HG03558 (cell line): ENCODE data around the gene GRHL1.
"Not testable (repeated sequence)": the region's sequence is repeated elsewhere in the genome, so short reads cannot be mapped to it uniquely, and the experiment has no call there.

ENCODE experiments used
- ATAC-seq: cut with Tn5 transposase; IDR thresholded peaks from one replicate; pipeline ENCODE4 v1.9.1; 2021; ENCODE audit warnings: moderate number of reproducible peaks; ENCODE audit not compliant: unreplicated experiment; ENCODE audit errors: extremely low read depth

The GRHL1 gene

DNA sequence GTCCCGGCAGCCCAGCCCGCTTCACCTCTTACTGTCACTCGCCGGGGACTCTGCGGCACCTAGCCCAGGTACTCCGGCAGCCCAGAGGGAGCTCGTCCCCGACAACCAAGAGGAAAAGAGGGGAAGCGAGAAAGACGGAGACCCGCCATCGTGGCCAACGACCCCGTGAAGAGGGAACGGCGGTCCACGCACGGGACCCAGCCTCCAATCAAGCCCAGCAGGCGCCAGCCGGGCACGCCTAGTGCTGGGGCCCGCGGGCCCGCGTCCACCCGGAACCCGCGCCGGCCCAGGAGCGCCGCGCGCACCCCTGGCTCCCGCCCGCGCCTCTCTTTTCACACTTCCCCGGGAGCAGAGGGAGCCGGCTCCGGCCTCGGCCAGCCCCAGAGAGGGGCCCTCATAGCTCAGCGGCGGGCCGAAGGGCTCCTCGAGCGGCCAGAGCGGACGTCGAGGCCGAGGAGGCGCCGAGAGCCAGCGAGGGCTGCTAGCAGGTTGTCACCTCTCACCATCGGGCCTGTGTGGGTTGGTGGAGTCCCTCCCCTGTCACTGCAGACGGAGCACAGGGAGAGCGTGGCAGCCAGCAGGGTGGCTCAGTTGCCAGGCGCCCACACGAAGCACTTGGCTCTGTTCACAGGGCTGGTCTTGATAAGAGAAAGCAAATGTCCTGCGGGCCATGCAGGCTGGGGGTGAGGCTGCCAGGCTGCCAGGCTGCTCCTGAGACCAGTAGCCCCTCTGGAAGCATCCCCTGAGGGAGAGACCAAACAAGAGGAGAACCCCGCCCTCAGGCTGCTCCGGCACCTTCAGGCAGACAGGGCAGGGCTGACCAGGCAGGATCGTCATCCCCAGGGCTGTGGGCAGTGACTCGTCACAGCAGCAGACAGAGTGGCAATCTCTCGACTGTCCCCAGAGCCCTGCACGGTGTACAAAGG is 55.0 kb downstream of the GRHL1 start:
- no peak for ATAC-seq

DNA sequence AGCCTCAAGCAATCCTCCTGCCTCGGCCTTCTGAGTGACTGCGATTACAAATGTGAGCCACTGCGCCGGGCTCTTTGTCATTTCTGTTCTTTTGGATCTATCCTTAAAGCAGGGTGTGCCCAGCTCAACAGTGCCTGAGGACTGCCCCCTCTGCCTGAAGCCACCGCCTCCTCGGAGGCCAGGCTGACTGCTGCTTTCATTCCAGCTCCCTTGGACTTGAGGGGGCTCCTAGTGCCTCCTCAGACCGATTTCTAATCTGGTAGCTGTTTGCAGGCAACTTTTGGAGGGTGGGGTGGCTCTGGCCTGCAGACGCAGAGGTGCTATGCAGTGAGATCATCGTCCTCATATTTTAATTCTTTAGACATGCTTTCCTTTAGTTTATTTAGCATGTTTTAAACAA is 55.9 kb downstream of the GRHL1 start:
- no peak for ATAC-seq

DNA sequence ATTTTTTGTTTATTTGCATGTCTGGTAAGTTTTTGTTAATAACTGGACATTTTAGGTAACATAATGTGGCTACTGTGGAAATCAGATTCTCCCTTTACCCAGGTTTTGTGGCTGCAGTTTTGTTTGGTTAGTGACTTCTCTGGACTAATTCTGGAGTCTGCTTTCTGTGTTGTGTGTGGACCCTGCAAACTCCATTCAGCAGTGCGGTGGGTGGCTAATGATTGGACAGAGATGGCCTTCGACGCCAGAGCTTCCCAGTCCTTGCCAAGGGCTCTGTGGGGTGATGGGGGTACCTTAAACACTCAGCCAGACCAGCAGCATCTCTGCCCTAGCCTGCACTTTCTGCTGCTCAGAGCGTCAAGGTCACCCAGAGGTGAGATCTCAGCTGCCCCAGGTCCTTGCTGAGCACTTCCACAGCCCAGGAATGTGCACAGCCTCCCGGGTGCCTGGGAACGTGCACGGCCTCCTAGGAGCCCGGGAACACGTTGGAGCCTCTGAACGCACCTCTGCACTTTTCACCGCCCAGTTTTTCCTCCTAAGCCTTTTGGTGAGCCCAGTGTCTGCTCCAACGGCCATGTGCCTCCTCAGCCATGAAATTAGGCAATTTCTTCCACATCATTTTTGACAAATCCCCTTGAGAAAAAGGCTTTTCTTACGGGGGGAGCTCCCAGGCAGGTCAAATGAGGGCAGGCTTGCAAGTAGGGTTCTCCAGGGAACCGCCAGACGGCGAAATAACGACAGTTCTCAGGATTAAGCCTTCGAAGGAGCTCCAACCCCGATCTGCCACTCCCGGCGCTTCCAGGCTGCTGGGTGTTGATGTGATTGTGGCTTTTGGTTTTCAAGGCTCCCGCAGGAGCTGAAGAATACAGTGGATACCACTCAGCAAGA is 56.7 kb downstream of the GRHL1 start:
- ATAC-seq = no peak

DNA sequence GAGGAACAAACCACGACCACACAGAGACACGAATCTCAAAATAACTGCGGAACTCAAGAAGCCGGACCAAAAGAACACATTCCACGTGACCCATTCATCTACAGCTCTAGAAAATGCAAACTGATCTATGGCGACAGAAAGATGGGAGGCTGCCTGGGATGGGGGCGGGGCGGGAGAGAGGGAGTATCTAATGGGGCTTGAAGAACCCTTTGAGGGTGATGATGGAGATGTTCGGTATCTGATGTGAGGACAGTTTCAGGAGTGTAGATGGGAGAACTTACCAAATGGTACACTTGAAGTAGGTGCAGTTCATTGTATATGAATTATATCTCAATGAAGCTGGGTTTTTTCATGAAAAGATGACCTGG is 57.3 kb downstream of the GRHL1 start:
- no peak for ATAC-seq

DNA sequence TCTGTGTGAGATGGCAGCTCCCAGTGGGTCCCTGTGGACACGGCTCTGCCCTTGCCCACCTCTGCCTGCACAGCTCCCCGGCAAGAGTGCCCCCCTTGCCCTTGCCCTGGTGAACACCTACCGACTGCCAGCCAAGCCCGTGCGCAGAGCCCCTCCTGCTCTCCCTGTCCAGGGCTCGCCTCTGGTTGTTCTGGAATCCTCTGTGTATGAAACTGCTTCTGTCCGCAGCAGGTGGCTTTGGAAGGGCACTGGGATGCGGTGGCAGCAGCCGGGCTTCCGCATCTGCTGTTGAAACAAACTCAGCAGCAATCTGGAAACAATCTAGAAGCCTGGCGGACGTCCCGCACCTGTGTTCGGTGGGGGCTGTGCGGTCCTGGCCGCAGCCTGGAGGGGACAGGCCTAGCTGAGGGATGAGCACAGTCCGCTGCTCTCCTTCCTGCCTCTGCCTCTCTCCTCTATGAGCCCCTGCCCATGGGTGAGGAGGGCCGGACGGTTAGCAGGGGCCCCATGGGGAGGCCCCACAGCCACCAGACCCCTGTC is 57.8 kb downstream of the GRHL1 start:
- ATAC-seq = no peak

DNA sequence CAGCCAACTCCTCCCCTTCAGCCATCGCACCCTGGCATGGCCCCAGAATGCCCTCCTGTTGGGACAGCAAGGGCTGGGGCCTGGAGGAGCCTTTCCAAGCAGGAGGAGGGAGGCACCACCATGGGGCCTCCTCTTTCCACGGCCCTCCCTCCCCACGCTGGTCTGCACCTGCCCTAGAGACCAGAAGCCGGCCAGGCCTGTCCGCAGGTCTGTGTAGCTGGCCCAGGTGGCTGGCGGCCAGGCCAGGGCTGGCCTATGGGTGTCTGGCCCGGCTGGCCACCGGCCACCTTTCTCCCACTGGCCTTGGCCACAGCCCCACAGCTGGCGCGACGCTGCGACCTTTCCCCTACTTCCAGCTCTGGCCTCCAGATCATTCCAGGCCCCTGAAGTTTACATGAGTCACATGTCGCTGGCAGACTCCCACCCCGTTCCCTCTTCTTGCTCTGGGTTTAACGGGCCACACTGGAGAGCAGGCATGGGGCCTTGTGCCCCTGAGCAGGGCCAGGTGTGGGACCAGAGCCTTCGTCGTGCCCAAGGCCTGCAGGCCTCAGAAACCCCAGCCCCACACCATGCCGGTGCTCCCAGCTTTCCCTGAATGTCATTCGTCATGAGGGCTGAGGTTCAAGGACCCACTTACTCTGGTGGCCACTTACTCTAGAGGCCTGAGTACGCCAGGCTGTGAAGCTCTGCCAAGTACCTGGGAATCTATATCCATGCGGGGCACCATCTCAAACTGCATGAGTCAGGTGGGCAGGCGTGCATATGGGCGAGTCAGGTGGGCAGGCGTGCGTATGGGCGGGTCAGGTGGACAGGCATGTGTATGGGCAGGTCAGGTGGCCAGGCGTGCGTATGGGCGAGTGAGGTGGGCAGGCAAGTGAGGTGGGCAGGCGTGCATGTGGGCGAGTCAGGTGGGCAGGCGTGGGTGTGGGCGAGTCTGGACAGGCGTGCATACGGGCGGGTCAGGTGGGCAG is 58.6 kb downstream of the GRHL1 start:
- ATAC-seq = no peak

DNA sequence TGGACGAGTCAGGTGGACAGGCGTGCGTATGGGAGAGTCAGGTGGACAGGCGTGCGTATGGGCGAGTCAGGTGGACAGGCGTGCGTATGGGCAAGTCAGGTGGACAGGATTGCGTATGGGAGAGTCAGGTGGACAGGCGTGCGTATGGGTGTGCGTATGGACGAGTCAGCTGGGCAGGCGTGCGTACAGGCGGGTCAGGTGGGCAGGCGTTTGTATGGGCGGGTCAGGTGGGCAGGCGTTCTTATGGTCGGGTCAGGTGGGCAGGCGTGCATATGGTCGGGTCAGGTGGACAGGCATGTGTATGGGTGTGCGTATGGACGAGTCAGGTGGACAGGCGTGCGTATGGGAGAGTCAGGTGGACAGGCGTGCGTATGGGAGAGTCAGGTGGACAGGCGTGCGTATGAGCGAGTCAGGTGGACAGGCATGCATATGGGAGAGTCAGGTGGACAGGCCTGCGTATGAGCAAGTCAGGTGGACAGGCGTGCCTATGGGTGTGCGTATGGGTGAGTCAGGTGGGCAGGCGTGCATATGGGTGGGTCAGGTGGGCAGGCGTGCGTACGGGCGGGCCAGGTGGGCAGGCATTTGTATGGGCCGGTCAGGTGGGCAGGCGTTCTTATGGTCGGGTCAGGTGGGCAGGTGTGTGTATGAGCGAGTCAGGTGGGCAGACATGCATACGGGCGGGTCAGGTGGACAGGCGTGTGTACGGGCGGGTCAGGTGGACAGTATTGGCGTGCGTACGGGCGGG is 59.5 kb downstream of the GRHL1 start:
- not testable (repeated sequence) for ATAC-seq

DNA sequence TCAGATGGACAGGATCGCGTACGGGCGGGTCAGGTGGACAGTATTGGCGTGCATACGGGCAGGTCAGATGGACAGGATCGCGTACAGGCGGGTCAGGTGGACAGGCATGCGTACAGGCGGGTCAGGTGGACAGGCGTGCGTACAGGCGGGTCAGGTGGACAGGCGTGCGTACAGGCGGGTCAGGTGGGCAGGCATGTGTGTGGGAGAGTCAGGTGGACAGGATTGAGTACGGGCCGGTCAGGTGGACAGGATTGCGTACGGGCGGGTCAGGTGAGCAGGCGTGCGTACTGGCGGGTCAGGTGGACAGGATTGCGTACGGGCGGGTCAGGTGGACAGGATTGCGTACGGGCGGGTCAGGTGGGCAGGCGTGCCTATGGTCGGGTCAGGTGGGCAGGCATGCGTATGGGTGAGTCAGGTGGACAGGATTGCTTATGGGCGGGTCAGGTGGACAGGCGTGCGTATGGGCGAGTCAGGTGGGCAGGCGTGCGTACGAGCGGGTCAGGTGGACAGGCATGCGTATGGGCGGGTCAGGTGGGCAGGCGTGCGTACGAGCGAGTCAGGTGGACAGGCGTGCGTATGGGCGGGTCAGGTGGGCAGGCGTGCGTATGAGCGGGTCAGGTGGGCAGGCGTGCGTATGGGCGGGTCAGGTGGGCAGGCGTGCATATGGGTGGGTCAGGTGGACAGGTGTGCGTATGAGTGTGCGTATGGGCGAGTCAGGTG is 60.3 kb downstream of the GRHL1 start:
- not testable (repeated sequence) for ATAC-seq

DNA sequence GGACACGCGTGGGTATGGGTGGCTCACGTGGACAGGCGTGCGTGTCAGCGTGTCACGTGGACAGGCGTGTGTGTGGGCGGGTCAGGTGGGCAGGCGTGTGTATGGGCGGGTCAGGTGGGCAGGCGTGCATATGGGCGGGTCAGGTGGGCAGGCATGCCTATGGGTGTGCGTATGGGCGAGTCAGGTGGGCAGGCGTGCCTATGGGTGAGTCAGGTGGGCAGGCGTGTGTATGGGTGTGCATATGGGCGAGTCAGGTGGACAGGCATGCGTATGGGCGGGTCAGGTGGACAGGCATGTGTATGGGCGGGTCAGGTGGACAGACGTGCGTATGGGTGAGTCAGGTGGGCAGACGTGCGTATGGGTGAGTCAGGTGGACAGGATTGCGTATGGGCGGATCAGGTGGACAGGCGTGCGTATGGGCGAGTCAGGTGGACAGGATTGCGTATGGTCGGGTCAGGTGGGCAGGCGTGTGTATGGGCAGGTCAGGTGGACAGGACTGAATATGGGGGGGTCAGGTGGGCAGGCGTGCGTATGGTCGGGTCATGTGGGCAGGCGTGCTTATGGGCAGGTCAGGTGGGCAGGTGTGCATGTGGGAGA is 61.0 kb downstream of the GRHL1 start:
- not testable (repeated sequence) for ATAC-seq

DNA sequence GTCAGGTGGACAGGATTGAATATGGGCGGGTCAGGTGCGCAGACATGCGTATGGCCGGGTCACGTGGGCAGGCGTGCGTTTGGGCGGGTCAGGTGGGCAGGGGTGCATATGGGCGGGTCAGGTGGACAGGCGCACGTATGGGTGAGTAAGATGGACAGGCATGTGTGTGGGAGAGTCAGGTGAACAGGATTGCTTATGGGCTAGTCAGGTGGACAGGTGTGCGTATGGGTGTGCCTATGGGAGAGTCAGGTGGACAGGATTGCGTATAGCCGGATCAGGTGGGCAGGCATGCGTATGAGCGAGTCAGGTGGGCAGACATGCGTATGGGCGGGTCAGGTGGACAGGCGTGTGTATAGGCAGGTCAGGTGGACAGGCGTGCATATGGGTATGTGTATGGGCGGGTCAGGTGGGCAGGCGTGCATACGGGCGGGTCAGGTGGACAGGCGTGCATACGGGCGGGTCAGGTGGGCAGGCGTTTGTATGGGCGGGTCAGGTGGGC is 61.5 kb downstream of the GRHL1 start:
- no peak for ATAC-seq

DNA sequence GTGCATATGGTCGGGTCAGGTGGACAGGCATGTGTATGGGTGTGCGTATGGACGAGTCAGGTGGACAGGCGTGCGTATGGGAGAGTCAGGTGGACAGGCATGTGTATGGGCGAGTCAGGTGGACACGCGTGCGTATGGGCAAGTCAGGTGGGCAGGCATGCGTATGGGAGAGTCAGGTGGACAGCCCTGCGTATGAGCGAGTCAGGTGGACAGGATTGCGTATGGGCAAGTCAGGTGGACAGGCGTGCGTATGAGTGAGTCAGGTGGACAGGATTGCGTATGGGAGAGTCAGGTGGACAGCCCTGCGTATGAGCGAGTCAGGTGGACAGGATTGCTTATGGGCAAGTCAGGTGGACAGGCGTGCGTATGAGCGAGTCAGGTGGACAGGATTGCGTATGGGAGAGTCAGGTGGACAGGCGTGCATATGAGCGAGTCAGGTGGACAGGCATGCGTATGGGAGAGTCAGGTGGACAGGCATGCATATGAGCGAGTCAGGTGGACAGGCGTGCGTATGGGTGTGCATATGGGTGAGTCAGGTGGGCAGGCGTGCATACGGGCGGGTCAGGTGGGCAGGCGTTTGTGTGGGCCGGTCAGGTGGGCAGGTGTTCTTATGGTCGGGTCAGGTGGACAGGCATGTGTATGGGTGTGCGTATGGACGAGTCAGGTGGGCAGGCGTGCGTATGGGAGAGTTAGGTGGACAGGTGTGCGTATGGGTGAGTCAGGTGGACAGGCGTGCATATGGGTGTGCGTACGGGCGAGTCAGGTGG is 62.3 kb downstream of the GRHL1 start:
- ATAC-seq = not testable (repeated sequence)

DNA sequence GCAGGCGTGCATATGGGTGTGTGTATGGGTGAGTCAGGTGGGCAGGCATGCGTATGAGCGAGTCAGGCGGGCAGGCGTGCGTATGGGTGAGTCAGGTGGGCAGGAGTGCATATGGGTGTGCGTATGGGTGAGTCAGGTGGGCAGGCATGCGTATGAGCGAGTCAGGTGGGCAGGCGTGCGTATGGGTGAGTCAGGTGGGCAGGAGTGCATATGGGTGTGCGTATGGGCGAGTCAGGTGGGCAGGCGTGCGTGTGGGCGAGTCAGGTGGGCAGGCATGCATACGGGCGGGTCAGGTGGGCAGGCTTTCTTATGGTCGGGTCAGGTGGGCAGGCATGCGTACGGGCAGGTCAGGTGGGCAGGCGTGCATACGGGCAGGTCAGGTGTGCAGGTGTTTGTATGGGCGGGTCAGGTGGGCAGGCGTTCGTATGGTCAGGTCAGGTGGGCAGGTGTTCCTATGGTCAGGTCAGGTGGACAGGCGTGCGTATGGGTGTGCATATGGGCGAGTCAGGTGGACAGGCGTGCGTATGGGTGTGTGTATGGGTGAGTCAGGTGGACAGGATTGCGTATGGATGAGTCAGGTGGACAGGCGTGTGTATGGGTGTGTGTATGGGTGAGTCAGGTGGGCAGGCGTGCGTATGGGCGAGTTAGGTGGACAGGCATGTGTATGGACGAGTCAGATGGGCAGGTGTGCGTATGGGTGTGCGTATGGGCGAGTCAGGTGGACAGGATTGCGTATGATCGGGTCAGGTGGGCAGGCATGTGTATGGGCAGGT is 63.1 kb downstream of the GRHL1 start:
- no peak for ATAC-seq

DNA sequence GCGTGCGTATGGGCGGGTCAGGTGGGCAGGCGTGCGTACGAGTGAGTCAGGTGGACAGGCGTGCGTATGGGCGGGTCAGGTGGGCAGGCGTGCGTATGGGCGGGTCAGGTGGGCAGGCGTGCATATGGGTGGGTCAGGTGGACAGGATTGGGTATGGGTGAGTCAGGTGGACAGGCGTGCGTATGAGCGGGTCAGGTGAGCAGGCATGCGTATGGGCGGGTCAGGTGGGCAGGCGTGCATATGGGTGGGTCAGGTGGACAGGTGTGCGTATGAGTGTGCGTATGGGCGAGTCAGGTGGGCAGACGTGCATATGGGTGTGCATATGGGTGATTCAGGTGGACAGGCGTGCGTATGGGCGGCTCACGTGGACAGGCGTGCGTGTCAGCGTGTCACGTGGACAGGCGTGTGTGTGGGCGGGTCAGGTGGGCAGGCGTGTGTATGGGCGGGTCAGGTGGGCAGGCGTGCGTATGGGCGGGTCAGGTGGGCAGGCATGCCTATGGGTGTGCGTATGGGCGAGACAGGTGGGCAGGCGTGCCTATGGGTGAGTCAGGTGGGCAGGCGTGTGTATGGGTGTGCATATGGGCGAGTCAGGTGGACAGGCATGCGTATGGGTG is 64.0 kb downstream of the GRHL1 start:
- not testable (repeated sequence) for ATAC-seq

DNA sequence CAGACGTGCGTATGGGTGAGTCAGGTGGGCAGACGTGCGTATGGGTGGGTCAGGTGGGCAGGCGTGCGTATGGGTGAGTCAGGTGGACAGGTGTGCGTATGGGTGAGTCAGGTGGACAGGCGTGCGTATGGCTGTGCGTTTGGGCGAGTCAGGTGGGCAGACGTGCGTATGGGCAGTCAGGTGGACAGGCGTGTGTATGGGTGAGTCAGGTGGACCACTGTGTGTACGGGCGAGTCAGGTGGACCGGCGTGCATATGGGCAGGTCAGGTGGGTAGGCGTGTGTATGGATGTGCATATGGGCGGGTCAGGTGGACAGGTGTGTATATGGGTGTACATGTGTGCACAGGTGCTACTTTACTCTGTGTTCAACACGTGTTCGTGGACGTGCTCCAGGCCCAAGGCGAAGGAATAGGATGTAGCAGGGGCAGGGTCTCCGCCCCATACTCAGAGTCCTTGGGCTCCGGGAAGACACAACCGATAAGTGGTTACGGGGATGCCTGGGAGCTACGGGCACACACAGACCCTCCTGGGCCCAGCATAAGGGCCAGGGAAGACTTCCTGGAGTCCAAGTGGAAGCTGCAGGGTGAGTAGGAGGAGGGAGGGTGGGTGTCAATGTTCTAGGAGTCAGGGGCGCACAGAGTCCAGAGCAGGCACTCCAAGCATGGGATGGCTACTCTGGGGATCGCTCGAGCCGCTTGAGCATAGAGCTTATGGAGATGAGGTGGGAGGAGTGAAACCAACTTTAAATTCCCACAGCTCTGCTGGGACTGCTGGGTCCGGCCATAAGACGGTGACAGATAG is 64.7 kb downstream of the GRHL1 start:
- no peak for ATAC-seq

DNA sequence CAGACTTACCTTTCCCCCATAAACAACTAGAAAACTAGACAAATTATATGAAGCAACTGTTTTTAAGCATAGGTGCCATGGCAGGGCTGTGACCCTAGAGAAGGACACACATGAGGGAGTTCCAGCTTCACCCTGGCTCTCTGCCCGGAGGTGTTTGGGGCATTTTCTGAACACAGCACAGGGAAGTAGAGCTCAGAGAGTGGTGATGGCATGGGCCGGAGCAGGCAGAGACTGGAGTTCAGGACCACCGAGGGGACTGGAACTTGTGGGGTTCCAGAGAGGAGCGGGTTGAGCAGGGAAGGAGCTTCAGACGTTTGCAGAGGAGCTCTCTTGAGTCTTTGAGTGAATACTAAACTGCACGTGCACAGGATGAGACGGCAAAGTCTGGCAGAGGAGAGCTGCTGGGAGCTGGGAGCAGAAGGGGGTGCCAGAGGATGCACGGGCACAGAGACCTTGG is 65.3 kb downstream of the GRHL1 start:
- no peak for ATAC-seq
